Bronchial epithelial cell (primary cell): Measurements from ENCODE around the gene RBPJ. TPM values are rescaled to one million over a fixed set of nuclear protein-coding genes. Genes with fewer than 3 reads are reported as not detected.

ENCODE experiments used
- DNase-seq: peaks from one replicate; pipeline ENCODE4 v3.0.0-alpha.2; 2010; ENCODE audit warnings: low read depth
- FAIRE-seq: peaks from 2 replicates; lab custom pipeline; 2011; peaks lifted over from hg19 to GRCh38; lab: Jason Lieb, UNC
- H3K27me3 ChIP-seq: 2 replicates; pipeline ENCODE4 v1.5.1; 2011; ENCODE audit warnings: low read length; ENCODE audit not compliant: control insufficient read depth, insufficient read depth
- H3K36me3 ChIP-seq: 2 replicates; pipeline ENCODE4 v1.5.1; 2011; ENCODE audit warnings: low read length; ENCODE audit not compliant: control insufficient read depth, insufficient read depth
- H3K4me3 ChIP-seq: 2 replicates; pipeline ENCODE4 v1.5.1; 2011; ENCODE audit warnings: mild to moderate bottlenecking, low read depth, low read length, control low read depth
- CTCF ChIP-seq: IDR thresholded peaks from 2 replicates; pipeline ENCODE4 v1.5.1; 2011; ENCODE audit warnings: mild to moderate bottlenecking, moderate library complexity, low read length, control low read depth, inconsistent platforms; ENCODE audit not compliant: insufficient read depth, severe bottlenecking
- total RNA-seq: library from RNA; depleted of rRNA; stranded (reverse); fragments of >200 nt; gene quantifications from 2 replicates; pipeline ENCODE4 v1.2.1, GENCODE V29; 2014

Gene RBPJ
- total RNA-seq, 1 donor from 2014 or later = 34.5 TPM

GRCh38 chr4:26482508-26483462 is 162.0 kb downstream of the RBPJ start:
- no peaks in the 10 kb centered on the region for H3K27me3 ChIP-seq
- H3K36me3 ChIP-seq = no peaks in the 10 kb centered on the region
- H3K4me3 ChIP-seq = no peak overlapping the region
- no peak for TF ChIP-seq CTCF
- FAIRE-seq (no peak), DNase-seq (no peak)

GRCh38 chr4:26484032-26484515 is 163.3 kb downstream of the RBPJ start:
- DNase-seq = no peak
- no peaks in the 10 kb centered on the region for H3K27me3 ChIP-seq
- no peak overlapping the region for H3K4me3 ChIP-seq
- no peak for TF ChIP-seq CTCF
- H3K36me3 ChIP-seq = no peaks in the 10 kb centered on the region
- no peak for FAIRE-seq

GRCh38 chr4:26484516-26484915 is 163.7 kb downstream of the RBPJ start:
- FAIRE-seq = no peak
- no peak for TF ChIP-seq CTCF
- DNase-seq = no peak
- H3K27me3 ChIP-seq = no peaks in the 10 kb centered on the region
- H3K36me3 ChIP-seq = no peaks in the 10 kb centered on the region
- no peak overlapping the region for H3K4me3 ChIP-seq

Other genes with a start within 250 kb of the RBPJ start
- gene CCKAR, start 169.5 kb downstream of the RBPJ start, total RNA-seq = not detected in 2 replicates